ENCODE data around the gene PIK3R3. TPM values are rescaled to one million over a fixed set of nuclear protein-coding genes. Genes with fewer than 3 reads are reported as not detected.

Gene PIK3R3
- total RNA-seq, 1 experiment from 2014 or later, result 12.4 TPM

- WGBS (ENCODE audit: extremely low coverage, insufficient read length, low lambda C conversion rate), result no CpG with 5 or more reads among the region's 3 CpGs
- H3K4me1 ChIP-seq (ENCODE audit: insufficient read depth, low read length), result no peaks in the 10 kb centered on the region
- Mint-ChIP-seq H3K9me3 (no peaks in the 10 kb centered on the region), H3K27me3 (ENCODE audit: low read depth) (no peaks in the 10 kb centered on the region), H3K27ac (peak overlapping the region in 2 of 3 experiments; percentile 71 to 73; a peak in 1 of 7 replicates), H3K4me1 (peaks cover 13 to 17% of the 10 kb centered on the region in 2 experiments), H3K36me3 (ENCODE audit: insufficient read depth in 1 of 3, low read depth in 3 of 3) (peaks cover 0 to 7% (median 0%) of the 10 kb centered on the region in 3 experiments; a peak in 4 of 7 replicates), H3K4me3 (no peak overlapping the region)
- H4K5ac ChIP-seq (ENCODE audit: insufficient read length, low read depth, low read length), result no peak overlapping the region
- no peak overlapping the region for H3K4ac ChIP-seq (ENCODE audit: low read depth, low read length)
- no peak overlapping the region for H2BK5ac ChIP-seq (ENCODE audit: insufficient read length, low read length)
- H3K27ac ChIP-seq (ENCODE audit: insufficient read length, low read depth, low read length), result no peak overlapping the region
- H3K23ac ChIP-seq (ENCODE audit: insufficient read length, low read depth, low read length), result no peak overlapping the region
- TF ChIP-seq CTCF (conservative IDR thresholded peaks at IDR 0.05), result no peak
- DNase-seq, result no peak
- H4K91ac ChIP-seq (ENCODE audit: insufficient read length, low read depth, low read length), result no peak overlapping the region
- no peaks in the 10 kb centered on the region for H3K9me3 ChIP-seq (ENCODE audit: control insufficient read depth, low read depth, low read length)
- no peak overlapping the region for H3K4me2 ChIP-seq (ENCODE audit: insufficient read depth, insufficient read length, low read length)
- no peaks in the 10 kb centered on the region; the same call in 1 of the 2 replicates for H3K79me2 ChIP-seq (ENCODE audit: insufficient read depth, low read length)
- no peak overlapping the region for H3K14ac ChIP-seq (ENCODE audit: insufficient read depth, low read length)
- H2BK15ac ChIP-seq (ENCODE audit: low read depth, low read length), result no peak overlapping the region
- no peak overlapping the region for H3K56ac ChIP-seq (ENCODE audit: insufficient read length, low read depth, low read length)
- H3K18ac ChIP-seq (ENCODE audit: insufficient read length, low read depth, low read length), result no peak overlapping the region
- H4K8ac ChIP-seq (replicated peaks; ENCODE audit: insufficient read length, low read depth, low read length), result no peak overlapping the region
- no peaks in the 10 kb centered on the region for H4K20me1 ChIP-seq (ENCODE audit: control insufficient read depth, insufficient read depth, insufficient read length)
- no peaks in the 10 kb centered on the region for H3K79me1 ChIP-seq (ENCODE audit: insufficient read depth, low read depth, low read length, poor library complexity, severe bottlenecking)
- no peak overlapping the region for H3K9ac ChIP-seq (ENCODE audit: extremely low read depth, insufficient read length, low read length)
- H2BK12ac ChIP-seq (ENCODE audit: insufficient read length, low read depth, low read length), result no peak overlapping the region
- no peaks in the 10 kb centered on the region for H3K23me2 ChIP-seq (ENCODE audit: insufficient read length, low read depth, low read length, poor library complexity, severe bottlenecking)
- no peak overlapping the region for H2BK20ac ChIP-seq (ENCODE audit: low read depth, low read length, poor library complexity, severe bottlenecking)
- H2AK5ac ChIP-seq (ENCODE audit: insufficient read length, low read length), result no peak overlapping the region
- no peak overlapping the region for H2BK120ac ChIP-seq (ENCODE audit: low read depth, low read length, poor library complexity, severe bottlenecking)
- no peak overlapping the region for H3T11ph ChIP-seq (ENCODE audit: low read length)
- H3K27me3 ChIP-seq (ENCODE audit: insufficient read depth, low read length), result no peaks in the 10 kb centered on the region
- no peak overlapping the region for H2AFZ ChIP-seq (ENCODE audit: low read length)
Measured at GRCh38 chr1:45998020-45998617, 134.3 kb downstream of the PIK3R3 start.

Data from H9 (cell line).